Myocyte (in vitro differentiated cells): ENCODE results near the gene HLTF. TPM values are rescaled to one million over a fixed set of nuclear protein-coding genes. Genes with fewer than 3 reads are reported as not detected.
"Not testable (repeated sequence)": the region's sequence is repeated elsewhere in the genome, so short reads cannot be mapped to it uniquely, and the experiment has no call there.

Source experiments
- DNase-seq: peaks from one replicate; pipeline ENCODE4 v3.0.0-alpha.2; 2012; ENCODE audit warnings: low read depth
- total RNA-seq: library from RNA; depleted of rRNA; stranded (reverse); fragments of >200 nt; gene quantifications from 2 replicates; pipeline ENCODE4 v1.2.3, GENCODE V29; 2014

Gene HLTF
- total RNA-seq, 1 donor from 2014 or later = 27.8 TPM

DNA sequence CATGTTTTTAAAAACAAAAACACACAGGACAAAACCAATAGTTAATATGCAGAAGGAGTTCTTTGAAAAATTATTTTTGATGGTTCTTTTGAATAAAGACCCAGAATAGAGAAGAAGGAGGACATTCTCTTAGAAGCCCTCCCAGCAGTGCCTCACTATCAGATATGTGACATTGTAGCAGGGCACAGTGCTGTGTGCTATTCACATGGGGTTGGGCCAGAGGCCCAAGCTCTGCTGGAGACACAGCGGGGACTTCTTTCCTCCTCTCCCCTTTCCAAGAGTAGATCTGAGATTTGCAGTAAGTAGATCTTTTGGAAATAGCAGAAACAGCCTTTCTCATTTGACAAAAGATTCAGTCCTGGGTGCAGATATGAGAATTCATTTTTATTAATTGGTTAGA is 88.7 kb downstream of the HLTF start:
- DNase-seq = no peak

DNA sequence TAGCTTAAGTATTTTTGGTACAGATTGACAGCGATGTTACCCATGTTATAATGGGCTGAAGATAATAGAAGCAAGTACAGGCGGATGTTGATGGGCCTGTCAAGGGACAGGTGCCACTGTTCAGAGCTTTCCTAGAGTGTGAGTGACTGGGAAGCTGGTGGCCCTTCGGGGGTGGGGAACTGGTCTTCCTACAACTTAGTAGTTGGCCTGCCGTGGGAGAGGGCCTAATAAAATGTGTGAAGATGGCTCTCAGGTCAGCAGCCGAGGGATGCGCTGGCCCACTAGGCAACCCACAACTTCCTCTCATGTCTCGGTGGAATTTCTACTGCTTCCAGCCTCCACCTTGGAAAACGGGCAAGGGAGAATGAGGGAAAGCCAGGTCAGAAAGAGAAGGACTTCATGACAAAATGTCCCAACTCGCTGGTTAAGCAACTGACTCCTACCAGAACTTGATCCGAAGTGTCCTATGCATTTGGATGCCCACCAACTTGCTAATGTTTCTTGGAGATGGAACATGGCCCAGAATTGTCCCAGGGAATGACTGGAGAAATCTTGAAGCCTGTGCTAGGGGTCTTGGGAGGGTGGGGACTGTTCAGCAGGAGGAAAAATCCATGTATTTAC is 93.6 kb downstream of the HLTF start:
- DNase-seq = peak; percentile 26

DNA sequence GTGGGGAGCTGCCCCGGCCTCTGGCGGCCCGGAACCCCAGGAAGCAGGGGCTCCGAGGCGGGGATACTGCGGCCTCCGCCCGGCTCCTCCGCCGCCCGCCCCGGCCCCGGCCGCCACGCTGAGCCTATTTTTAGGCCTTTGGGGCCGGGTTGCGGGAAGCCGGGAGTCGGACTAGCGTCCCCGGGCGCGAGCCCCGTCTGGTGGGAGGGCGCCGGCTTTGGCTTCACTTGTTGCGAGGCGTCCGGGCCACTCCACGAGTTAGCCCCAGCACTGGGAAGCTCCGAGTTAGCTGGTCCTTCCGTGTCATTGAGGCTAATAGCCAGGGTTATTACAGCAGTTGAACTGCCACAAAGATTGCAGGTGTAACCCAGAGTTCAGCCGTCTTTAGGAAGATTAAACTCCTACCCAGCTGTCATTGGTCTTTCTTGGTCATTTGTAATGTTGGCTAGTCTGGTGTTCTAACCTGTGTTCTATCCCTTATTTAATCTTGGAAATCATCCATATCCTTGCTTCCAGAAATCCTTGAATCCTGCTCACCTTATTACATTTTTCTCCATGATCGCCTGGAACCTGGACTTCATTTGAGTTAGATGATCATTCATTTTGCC is 94.2 kb downstream of the HLTF start:
- peak; percentile 74 for DNase-seq

DNA sequence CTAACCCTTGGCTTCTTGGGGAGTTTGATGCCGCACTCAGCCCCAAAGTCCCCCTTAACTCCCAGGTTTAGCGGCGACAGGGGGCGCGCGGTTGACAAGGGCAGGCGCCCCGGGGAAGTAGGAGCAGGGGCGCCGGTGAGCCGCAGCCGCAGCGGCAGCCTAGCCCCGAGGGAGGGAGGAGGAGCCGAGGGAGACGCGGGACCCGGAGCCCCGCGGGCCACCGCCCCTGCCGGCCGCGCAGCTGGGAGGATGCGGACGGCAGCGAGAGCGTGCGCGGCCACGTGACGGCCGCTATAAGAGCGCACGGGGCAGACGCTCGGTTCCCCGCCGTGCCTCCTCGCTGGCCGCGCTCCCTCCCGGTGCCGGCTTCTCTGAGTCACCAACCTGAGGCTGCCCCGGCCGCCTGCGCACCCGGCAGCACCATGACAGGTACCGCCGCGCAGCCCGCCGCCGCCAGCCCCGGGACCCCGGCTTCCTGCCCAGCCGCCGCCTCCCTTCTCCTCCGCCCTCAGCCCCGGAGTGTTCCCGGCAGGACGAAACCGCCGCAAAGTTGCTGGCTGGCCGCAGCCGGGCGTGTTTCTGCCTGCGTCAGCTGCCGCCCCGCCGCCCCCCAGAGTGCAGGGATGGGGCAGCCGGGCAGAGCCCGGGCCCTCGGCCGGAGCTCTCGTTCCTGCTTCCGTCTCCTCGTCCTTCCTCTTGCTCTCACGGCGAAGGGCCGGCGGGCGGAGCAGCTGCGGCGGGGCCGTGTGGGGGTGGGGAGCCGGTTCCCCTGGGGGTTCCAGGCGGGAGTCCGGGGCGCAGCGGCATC is 94.9 kb downstream of the HLTF start, which contains the start of gene GYG1:
Gene GYG1, plus strand, starts transcription at position 322 of the 808 bp plus-strand sequence. Its CDS starts 101 bp downstream, at position 423.
- peak; percentile 85 for DNase-seq

DNA sequence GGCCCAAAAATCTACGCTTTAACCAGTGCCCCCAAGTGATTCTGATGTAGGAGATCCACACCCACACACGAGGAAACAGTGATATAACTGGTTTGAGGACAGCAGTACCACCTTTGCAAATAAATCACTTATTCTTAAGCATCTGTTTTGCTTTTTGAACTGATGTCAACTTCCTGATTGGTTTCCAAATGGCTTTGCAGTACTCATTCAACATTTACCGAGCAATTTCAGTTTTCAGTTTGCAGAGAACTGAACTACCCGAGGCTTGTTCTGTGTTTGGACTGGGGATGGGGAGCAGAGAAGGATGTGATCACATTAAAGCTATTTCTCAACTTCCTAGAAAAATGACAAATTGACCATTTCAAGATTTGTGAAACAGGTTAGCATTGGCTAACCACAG is 96.1 kb downstream of the HLTF start:
- no peak for DNase-seq

DNA sequence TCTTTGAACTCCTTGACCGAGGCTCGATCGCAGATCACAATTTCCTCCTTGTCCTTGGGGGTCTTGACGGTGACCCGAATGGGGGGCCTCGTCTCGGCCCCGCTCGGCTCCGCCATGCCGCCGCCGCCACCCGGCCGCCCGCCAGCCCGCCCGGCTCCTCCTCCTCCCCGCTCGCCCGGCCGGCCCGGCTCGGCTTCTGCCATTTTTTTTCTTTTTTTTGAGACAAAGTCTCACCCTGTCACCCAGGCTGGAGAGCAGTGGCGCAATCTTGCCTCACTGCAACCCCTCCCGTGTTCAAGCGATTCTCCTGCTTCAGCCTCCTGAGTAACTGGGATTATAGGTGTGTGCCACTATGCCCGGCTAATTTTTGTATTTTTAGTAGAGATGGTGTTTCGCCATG is 98.8 kb downstream of the HLTF start:
- not testable (repeated sequence) for DNase-seq

DNA sequence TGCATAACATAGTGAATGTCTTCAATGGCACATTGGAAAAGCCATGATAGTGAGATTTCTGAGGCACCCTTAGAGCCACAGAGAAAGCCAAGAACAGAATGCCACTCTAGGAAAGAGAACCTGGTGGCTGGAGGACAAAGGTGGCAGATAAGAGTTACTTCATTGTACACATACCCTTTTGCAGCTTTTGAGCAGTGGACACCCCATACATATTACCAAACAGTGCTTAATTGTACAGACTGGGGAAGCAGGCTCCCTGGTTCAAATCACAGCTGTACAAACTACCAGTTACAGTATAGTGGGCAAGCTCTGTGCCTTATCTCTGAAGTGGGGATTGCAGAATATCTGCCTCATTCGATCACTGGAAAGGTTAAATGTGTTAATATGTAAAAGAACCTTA is 105.1 kb downstream of the HLTF start:
- no peak for DNase-seq

Other genes with a start within 250 kb of the HLTF start
- gene CPA3, start 221.2 kb downstream of the HLTF start, total RNA-seq = 1.3 and 1.6 TPM in 2 replicates
- 41.0 and 76.3 TPM in 2 replicates for gene GYG1, start 95.0 kb downstream of the HLTF start, total RNA-seq
- gene HPS3, start 43.1 kb upstream of the HLTF start, total RNA-seq = 20.2 and 22.0 TPM in 2 replicates
- gene CP, start 135.3 kb upstream of the HLTF start, total RNA-seq = not detected in 2 replicates
- 0.19 TPM in 1 of 2 replicates, not detected in the other for gene TM4SF18, start 247.1 kb upstream of the HLTF start, total RNA-seq